D341Med (cell line): ENCODE results near the gene ZNF579.
"Not testable (repeated sequence)": the region's sequence is repeated elsewhere in the genome, so short reads cannot be mapped to it uniquely, and the experiment has no call there.

ENCODE experiments used
- DNase-seq: peaks from one replicate; pipeline ENCODE4 v3.0.0; 2012; ENCODE audit warnings: low spot score

ZNF579 gene

GRCh38 chr19:55539090-55539984 lies 41.3 kb downstream of the ZNF579 start:
- no peak for DNase-seq

DNA sequence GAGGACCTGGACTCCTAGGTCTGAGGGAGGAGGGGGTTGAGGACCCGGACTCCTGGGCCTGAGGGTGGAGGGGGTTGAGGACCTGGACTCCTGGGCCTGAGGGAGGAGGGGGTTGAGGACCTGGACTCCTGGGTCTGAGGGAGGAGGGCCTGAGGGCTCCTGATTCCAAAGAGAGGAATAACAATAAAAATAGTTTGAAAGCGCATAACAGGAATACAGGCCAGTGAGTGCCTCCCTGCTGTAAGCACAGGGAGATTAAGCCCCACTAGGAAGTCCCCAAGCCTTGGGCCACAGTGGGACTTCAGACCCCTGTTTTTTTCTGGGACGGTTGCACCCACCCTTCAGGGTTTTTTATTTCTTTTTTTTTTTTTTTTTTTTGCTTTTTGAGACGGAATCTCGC lies 42.5 kb downstream of the ZNF579 start:
- DNase-seq, result no peak

GRCh38 chr19:55537741-55538111 lies 42.9 kb downstream of the ZNF579 start:
- no peak for DNase-seq

- DNase-seq, result peak; percentile 65
Observed at GRCh38 chr19:55536951-55537740, 43.5 kb downstream of the ZNF579 start, which contains the start of gene SBK2. Gene SBK2, minus strand, starts transcription at chr19:55537133. Its CDS starts 839 bp downstream, at chr19:55536294.

DNA sequence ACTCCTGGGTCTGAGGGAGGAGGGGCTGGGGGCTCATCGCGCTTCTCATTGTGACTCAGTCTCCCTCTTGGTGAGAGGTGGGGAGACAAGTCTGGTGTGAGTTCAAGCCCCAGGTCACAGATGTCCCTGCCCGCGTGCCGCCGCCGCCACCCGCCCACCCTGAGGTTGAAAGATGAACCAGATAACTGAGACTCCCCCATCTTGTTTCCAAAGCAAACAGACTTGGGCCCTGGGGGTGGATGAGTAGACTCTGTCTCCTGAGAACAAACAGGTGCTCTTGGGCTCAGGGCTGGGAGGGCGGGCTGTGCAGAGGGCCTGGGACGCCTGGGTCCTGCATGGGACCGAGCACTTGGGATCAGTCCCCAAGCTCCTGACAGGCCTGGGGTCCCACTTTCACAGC lies 44.3 kb downstream of the ZNF579 start:
- DNase-seq, result no peak

DNA sequence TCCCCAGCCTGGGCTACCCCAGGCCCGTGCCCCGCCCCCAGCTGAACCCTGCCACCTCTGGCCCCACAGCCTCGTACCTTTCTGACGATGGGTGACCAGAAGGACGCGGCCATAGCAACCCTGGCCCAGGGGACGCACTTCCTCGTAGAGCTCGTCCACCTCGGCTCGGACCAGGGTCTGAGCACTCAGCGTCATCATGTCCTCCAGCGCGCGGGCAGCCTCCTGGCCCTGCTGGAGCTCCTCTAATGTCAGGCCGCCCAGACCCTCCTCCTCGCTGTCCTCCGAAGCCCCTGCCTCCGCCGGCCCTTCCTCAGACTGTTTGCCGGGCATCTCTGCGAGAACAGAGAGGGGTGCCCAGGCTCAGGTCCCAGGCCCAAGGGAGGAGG lies 44.7 kb downstream of the ZNF579 start:
- DNase-seq, result no peak

DNA sequence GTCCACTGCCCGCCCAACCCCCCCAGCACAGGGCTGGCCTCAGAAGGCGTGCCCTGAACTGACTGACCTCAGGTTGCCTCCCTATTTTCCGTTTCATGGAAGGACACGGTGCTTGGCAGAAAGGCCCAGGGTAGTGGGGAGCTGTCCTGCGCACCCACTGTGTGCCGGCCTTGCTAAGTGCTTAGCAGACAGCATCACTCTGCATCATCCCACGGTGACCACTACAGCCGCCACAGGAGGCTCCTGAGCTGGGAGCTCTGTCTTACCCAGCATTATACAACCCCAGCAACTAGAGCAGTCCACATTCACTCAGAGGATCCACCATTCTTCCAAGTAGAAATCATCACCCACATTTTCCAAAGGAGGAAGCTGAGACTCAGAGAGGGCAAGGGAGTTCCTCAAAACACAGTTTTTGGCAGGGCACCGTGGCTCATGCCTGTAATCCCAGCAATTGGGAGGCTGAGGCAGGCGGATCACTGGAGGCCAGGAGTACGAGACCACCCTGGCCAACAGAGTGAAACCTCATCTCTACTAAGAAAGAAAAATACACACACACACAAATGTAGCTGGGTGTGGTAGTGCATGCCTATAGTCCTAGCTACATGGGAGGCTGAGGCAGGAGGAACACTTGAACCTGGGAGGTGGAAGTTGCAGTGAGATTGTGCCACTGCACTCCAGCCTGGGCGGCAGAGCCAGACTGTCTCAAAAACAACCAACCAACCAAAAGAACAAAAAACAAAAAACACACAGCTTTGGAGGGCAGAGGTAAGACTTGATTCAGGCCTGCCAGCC lies 45.3 kb downstream of the ZNF579 start:
- no peak for DNase-seq

DNA sequence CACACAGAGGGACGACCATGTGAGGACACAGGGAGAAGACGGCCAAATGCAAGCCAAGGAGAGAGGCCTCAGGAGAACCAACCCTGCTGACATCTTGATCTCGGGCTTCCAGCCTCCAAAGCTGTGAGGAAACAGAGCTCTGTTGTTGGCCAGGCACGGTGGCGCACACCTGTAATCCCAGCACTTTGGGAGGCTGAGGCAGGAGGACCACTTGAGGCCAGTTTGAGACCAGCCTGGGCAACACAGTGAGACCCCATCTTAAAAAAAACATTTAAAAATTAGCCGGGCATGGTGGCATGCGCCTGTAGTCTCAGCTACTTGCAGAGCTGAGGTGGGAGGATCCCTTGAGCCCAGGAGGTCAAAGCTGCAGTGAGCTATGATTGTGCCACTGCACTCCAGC lies 46.4 kb downstream of the ZNF579 start:
- not testable (repeated sequence) for DNase-seq

GRCh38 chr19:55530996-55531395 lies 49.7 kb downstream of the ZNF579 start:
- no peak for DNase-seq

DNA sequence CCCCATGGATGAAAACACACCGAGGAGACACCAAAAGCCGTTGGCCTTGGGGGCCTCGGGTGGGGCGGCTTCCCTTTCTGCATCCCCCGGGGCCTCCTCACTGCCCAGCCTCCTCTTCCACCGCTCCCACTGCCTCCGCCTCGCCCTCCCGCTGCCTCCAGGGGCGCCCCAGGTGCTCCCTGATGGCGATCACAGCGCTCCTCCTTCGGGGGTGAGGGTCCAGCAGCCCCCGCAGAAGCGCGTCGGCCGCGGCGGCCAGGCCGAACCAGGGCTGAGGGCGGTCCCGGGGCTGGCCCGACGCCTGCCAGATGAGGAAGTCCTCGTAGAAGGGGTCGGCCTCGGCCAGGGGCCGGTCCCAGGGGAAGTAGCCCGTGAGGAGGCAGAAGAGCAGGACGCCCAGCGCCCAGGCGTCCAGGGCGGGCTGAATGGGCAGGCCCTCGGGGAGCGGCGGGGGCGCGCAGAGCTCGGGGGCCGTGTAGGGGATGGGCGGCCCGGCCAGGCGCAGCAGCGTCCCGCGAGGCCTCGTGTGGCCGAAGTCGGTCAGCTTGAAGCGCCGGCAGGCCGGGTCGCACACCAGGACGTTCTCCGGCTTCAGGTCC lies 50.9 kb downstream of the ZNF579 start:
- no peak for DNase-seq

- DNase-seq, result peak; percentile 72
Observed at GRCh38 chr19:55528030-55528803, 52.4 kb downstream of the ZNF579 start.

- DNase-seq, result no peak
Observed at GRCh38 chr19:55527197-55528029, 53.2 kb downstream of the ZNF579 start.
